K562 (cell line): ENCODE results near the gene RAI2.

Source experiments
- ERF ChIP-seq: fragments of 450-650 bp; formaldehyde crosslinking; IDR thresholded peaks from 2 replicates; pipeline ENCODE4 v1.4.0; 2020; ENCODE audit warnings: mild to moderate bottlenecking, mixed read lengths
- HMGXB4 ChIP-seq: sonication (generic); formaldehyde crosslinking; IDR thresholded peaks from 2 replicates; pipeline ENCODE4 v1.8.1; 2023; ENCODE audit warnings: mild to moderate bottlenecking, missing genetic modification reagents
- POLR2A ChIP-seq: fragments of 450-650 bp; conservative IDR thresholded peaks from 2 replicates; pipeline ENCODE4 v1.6.1; 2016
- ZBTB8A ChIP-seq: fragments of 450-650 bp; IDR thresholded peaks from 2 replicates; pipeline ENCODE4 v1.6.1; 2018; ENCODE audit warnings: mild to moderate bottlenecking, moderate library complexity; ENCODE audit not compliant: partially characterized antibody
- ZNF12 ChIP-seq: sonication (generic); formaldehyde crosslinking; IDR thresholded peaks from 2 replicates; pipeline ENCODE4 v1.4.0; 2020; ENCODE audit warnings: mild to moderate bottlenecking, missing genetic modification reagents
- ZNF407 ChIP-seq: fragments of 450-650 bp; IDR thresholded peaks from 2 replicates; pipeline ENCODE4 v1.6.1; 2016; ENCODE audit warnings: low read depth
- TF ChIP-seq, protein P1 (sequence below), 3 experiments: IDR thresholded peaks in 2 of 3; conservative IDR thresholded peaks in 1 of 3; 2 replicates each; pipeline ENCODE4 v1.5.1; 2011 to 2012; ENCODE audit warnings: low read length in 3 of 3, mild to moderate bottlenecking in 3 of 3, control low read depth in 2 of 3, improper control_type of control experiment in 1 of 3, inconsistent platforms in 1 of 3, low read depth in 1 of 3, mixed read lengths in 1 of 3, moderate library complexity in 1 of 3; ENCODE audit not compliant: insufficient read depth in 2 of 3

DNA sequence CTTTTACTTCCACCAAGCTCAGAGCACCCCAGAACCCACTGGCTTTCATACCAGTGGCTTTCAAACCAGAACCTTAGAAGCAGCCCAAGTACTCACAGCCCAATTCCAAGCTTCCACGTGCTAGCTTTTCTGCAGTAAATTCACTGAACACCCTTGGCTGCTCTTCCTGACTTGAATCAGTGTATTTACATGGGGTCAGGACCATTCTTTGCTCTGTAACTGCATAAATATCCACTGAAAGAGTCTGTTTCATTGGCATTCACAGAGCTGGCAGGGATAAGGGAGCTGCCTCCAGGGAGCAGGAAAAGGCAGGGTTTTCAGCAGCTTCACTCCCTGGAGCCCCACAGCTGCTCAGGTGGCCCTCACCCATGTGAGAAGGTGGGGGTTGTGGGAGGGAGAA, 43.8 kb downstream of the RAI2 start:
- TF ChIP-seq, protein P1, sequence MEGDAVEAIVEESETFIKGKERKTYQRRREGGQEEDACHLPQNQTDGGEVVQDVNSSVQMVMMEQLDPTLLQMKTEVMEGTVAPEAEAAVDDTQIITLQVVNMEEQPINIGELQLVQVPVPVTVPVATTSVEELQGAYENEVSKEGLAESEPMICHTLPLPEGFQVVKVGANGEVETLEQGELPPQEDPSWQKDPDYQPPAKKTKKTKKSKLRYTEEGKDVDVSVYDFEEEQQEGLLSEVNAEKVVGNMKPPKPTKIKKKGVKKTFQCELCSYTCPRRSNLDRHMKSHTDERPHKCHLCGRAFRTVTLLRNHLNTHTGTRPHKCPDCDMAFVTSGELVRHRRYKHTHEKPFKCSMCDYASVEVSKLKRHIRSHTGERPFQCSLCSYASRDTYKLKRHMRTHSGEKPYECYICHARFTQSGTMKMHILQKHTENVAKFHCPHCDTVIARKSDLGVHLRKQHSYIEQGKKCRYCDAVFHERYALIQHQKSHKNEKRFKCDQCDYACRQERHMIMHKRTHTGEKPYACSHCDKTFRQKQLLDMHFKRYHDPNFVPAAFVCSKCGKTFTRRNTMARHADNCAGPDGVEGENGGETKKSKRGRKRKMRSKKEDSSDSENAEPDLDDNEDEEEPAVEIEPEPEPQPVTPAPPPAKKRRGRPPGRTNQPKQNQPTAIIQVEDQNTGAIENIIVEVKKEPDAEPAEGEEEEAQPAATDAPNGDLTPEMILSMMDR (IDR thresholded peaks at IDR 0.05 in 2 of 3, conservative IDR thresholded peaks at IDR 0.05 in 1 of 3; ENCODE audit: insufficient read depth in 2 of 3, low read depth in 1 of 3, low read length in 3 of 3) = no peak
- TF ChIP-seq POLR2A (no peak), HMGXB4 (no peak), ZBTB8A (no peak), ERF (CRISPR knock-in tag) (no peak), ZNF12 (no peak), ZNF407 (no peak)
